Measurements from ENCODE around the gene TFAP2B.

The TFAP2B gene

DNA sequence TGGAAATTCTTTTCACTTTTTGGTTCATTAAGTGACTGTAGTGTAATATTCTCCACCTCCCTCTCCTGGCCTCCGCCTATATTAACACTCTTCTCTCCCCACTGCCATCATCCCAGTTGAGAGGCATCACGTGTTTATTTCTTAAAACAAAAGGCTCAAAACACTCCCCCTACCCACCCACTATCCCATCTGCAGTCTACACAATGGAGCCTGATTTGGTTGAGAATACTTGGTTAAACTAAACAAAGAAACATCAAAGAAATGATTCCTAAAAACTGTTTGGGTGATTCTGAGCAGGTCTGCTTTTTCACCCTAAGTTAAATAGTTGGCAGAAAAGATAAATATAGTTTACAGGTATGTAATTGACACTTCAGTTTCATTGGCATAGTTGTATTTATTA lies 5.9 kb downstream of the TFAP2B start:
- DNase-seq (ENCODE audit: low read depth, low spot score), result no peak

DNA sequence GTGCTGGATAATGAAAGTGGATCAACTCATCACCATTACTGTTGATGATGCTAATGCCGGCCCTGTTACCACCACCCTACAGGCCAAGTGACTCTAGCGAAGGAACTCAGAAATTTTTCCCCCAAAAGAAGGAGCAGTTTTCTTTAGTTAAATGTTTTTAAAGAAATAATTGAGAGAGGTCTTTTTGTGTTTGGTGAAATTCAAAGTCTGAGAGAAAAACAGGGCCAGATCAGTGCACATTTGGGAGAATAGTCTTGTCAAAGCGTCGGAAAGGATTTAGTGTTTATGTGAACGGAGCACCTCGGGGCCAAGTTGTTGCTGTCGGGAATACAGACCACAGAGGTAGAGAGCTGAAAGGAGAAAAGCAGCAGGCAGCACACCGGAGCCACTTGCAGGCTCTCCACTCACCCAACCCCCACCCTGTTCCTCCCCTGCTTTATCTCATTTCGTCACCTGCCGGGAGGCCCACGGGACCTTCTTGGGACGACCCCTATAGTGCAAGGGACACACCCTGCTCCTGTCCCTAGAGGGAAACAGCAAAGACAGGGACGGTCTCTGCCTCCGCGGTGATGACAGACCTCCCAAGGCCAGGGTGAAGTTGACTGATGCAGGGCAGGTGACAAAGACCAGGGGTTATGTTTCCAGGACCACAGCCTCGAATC lies 6.8 kb downstream of the TFAP2B start:
- DNase-seq (ENCODE audit: low read depth, low spot score), result no peak

DNA sequence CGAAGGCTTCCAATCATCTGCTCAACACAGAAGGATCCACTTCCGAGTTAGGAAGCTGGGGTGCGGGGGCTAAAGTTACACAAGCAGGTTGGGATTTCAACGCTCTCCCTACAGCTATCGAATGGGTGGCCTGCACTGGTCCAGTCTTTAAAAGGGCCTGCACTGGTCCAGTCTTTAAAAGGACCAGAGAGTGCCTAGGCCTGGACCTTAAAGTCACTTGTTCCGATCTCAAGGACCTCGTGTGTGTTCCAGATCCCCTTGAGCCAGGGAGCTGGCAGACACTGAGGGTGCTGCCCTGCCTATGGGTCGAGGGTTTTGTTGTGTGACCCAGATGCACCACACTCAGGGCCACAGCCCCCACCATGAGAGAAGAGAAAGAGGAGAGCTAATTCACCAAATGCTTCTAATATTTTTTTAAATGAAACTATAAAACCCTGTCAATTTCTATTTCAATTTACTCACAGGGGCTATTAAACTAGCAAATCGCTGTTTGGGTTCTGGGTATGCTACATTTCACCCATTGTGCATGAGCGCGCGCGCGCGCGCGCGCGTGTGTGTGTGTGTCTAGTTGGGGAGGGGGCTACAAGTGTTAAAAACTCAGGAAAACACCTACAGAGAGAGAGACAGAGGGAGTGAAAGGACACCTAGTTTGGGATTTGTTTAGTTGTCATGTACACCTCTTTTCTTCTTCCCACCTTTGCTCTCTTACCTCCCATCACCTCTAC lies 7.5 kb downstream of the TFAP2B start:
- no peak for DNase-seq (ENCODE audit: low read depth, low spot score)

DNA sequence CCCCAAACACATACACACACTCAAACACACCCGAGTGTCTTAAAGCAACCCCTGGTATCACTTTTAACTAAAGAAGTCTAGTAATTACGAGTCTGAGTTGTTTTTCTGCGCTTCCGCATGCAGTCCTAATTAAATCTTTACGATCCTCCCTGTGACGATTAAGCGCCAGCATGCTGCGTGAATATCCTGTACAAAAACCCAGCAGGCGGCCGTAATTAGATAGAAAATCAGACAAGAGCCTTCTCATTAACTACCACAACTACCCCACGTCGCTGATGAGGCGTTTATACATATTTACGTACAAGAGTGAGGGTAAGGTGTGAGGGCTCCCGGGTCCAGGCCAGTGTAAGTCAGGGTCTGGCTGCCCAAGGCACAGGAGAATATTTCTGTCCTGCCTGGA lies 8.1 kb downstream of the TFAP2B start:
- no peak for DNase-seq (ENCODE audit: low read depth, low spot score)

DNA sequence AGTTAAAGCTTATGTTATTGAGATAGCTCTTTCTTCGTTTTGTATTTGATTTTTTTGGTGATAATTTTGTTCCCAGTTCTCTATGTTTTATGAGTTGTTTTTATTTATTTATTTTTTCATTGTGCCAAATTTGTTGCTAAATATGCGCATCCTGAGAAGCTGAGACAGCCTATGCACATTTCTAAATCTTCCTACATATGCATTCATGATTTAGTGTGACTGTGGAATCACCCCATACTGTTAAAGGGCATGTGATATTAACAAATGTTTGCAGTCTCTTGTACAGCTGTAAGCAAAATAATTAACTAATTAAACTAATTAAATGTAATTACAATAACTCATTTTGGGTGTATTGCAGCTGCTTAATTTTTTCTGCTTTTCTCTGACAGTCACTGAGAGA lies 10.4 kb downstream of the TFAP2B start:
- no peak for DNase-seq (ENCODE audit: low read depth, low spot score)

DNA sequence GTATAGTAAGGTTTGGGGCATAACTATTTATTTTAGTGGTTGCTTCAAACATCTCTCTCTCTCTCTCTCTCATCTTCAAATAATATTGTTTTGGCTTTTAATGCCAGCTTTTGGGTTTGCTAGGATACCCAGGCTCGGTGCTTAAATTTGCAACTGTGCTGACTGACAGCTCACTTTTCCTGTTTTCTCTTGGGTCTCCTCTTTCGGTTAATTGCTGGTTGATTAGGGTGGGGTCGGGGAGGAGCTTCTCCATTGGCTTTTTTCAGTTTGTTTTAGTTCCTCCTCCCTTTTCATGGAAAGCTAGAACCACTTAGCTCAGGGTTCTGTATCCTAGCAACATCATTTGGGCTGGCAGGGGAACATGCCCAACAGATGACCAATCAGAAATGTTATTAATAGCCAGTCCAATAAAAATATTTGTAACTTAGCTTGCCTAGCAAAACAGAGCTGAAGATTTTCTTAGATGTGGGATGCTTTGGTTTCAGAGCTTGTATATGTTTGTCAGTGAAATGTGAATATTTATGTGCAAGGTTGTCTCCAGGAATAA lies 11.3 kb downstream of the TFAP2B start:
- no peak for DNase-seq (ENCODE audit: low read depth, low spot score)

DNA sequence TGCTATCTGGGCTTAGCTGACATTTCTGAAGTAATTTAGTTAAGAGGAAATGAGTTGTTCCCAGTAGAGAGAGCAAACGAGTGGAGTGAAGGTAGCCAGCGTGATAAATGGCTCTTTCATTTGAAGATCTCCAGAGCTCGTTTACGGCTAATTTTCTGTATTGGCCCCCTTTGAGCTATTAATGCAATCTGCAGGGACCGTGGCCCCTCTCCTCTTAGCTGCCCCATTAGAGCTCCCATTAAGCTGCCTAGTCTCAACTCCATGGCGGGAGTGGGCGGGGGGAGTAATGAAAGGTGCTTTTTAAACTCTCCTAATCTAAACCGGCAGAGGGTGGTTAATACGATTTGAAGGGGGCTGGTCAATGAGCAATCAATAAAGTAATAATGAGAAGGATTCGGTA lies 12.5 kb downstream of the TFAP2B start:
- no peak for DNase-seq (ENCODE audit: low read depth, low spot score)

DNA sequence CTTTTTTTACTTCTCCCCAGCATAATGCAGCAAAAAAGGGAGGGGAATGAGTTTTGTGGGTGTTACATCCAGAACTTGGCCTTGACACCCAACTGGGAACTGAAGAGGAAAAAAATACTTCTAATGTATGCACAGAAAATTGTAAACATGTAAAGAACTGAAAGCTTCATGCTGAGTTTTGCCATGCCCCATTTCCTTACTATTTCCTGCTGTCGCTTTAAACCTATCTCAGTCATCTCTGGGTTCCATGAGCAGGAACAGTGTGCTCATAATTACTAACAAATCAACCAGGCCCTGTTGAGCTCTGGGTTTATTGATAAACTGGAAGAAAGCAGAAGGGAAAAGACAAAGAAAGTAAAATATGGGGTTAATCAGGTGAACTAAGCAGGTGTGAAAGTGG lies 14.2 kb downstream of the TFAP2B start:
- DNase-seq (ENCODE audit: low read depth, low spot score), result no peak

DNA sequence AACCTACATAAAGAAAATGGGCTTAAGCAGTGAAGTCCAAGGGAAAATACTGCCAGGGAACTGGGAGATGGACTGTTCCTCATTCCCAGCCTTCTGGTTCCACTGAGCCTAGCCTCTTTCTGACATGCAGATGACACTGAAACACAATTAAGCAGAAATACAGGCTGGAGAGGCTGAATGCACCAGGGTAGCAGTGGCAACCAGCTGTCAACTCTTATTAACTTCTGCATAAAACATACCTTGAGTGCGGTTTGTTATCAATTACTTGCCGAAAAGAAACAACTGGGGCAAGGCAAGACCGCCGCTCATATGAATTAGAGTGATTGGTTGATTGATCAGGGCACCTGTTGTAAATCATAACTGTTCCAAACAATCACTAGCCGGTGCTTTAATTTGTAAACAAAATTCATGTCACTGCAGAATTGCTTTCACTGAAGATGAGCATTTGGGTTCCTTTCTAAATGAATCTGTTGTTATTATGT lies 16.3 kb downstream of the TFAP2B start:
- no peak for DNase-seq (ENCODE audit: low read depth, low spot score)

DNA sequence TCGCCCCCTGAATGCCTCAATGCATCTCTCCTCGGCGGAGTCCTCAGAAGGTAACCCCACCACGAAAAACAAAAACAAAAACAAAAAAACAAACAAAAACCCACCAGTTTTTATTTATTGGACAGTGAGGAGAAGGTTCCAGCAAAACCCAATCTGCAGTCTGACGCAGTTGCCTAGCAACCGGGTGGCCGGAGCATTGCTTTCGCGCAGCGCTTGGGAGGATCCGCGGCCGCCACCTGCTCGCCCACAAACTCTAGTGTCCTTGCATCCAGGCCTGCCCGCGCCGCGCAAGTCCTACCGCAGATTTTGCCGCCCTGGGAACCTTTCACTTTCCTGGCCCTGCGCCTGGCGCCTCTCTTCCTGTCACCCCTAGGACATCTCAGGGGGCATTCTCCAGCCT lies 17.6 kb downstream of the TFAP2B start:
- no peak for DNase-seq (ENCODE audit: low read depth, low spot score)

DNA sequence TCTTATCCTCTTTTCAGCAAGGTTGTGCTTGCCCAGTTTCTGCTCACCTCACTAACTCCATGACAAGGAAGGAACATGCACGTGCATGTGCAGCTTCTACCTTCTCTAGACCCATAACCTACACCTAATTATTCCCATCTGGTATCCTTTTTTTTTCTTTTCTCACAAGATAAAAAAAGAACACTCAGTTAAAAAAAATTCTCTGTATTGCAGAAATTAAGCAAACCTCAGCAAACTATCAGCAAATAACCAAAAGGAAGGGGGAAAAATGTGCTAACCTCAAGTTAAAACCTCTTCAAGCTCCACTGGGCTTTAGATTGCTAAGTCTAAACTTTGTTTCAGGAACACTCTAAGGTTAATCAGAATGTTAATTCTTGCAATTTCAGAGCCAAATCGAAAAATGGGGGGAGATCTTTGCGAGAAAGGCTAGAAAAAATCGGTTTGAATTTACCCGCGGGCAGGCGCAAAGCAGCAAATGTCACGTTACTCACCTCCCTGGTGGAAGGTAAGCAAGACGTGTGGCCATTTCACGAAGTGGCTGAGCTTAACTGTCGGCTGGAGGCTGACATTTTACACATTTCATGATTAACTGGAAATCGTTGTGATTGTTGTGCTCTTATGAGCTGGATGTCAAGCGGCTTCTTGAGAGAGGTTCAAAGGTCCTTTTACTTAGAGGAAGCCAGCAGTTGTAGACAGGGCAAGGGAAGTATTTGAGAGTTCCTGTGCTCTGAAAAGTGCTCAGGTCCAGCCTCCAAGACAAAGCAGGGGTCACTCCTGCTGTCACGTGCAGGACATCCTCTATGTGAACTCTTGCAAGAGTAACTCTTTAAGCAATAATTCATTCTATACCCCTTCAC lies 19.1 kb downstream of the TFAP2B start:
- no peak for DNase-seq (ENCODE audit: low read depth, low spot score)

DNA sequence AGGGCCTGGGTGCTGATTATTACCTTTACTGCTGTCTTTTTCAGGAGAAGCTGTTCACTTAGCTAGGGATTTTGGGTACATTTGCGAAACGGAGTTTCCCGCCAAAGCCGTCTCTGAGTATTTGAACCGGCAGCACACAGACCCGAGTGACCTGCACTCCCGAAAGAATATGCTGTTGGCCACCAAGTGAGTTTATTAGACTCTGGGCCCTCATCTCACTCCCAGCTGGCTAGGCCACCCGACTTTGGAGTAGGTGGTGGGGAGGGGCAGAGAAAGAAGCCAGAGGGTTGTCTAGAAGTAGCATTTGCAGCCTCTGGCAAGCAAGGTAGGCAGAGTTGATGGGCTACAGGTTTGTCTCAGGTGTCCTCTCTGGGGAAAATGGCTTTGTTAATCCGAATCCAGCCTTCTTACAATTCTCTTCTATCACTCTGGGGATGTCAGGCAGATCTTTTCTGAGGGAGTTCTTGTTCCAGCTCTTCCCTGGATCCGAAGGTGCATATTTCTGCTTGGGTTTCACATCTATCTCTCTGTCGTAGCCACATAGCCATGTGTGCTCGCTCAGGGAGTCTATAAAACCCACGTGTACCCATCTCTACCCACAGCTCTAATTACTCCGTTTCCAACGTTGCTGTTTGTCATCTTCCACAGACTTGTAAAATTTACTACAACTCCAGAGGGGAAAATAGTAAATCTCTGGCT lies 21.6 kb downstream of the TFAP2B start:
- DNase-seq (ENCODE audit: low read depth, low spot score), result no peak

DNA sequence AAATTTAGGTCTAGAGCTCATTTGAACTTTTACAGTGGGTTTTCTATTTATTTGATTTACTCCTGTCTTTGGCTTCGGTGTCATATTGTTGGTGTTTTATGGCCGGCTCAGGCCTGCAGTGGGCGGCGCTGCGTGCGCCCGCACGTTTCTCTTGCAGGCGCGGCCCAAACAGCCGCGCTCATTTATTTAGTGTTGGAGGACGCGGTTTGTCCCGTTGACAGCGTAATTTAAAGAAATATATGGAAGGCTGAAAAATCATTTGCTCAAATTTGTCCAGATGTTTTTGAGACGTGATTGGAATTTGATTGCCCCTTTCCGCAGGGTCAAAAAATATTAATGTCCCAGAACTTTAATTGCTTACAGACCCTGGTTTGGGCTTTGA lies 22.1 kb downstream of the TFAP2B start:
- no peak for DNase-seq (ENCODE audit: low read depth, low spot score)

DNA sequence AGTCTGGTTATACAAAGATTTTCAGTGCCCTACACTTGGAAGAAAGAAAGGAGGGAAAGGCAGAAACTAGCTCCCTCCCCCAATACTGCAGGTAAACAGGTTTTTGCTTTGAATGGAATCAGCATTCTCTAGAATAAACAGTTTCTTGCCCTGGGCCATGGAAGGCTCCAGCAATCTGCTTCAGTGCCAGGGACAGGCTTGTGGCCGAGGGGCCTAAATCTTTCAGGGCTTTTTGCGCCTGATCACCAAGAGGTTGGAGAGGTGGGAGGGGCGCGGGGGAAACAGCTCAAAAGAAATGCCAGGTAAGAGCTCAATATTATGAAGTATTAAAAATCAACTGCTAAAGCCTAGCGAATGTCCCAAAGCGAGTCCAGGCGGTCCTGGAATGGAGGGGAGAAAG lies 23.8 kb downstream of the TFAP2B start:
- no peak for DNase-seq (ENCODE audit: low read depth, low spot score)

DNA sequence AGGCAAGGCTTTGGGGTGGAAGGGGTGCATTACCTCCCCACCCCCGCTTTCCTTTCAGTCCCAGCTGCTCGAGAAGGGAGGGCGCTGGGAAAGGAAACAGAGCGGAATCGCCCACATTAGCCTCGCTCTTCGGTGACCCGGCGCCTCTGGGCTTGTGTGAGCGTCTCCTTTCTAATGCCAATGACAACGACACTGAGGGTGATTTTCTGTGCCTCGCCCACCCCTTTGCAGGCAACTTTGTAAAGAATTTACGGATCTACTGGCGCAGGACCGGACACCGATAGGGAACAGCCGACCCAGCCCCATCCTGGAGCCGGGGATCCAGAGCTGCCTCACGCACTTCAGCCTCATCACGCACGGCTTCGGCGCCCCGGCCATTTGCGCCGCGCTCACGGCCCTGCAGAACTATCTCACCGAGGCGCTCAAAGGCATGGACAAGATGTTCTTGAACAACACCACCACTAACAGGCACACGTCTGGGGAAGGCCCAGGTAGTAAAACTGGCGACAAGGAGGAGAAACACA lies 24.3 kb downstream of the TFAP2B start:
- no peak for DNase-seq (ENCODE audit: low read depth, low spot score)

DNA sequence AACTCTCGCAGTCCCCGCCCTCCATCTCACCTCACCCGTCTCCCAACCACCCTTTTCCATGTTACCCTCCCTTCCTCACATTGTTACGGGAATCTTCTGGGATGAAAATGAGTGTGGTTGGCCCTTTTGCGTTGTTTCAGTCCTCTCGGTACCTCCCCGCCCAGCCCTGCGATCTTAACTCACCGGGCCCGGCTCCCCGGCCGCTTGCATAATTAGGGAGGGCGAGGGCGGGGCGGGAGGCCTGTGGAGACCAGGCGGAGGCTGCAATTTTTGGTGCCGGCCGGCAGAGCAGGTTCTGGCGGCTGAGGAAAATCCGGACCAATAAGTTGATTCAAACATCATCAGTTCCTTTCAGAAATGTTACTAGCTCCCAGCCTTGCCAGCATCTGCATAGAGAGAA lies 25.2 kb downstream of the TFAP2B start:
- DNase-seq (ENCODE audit: low read depth, low spot score), result no peak

DNA sequence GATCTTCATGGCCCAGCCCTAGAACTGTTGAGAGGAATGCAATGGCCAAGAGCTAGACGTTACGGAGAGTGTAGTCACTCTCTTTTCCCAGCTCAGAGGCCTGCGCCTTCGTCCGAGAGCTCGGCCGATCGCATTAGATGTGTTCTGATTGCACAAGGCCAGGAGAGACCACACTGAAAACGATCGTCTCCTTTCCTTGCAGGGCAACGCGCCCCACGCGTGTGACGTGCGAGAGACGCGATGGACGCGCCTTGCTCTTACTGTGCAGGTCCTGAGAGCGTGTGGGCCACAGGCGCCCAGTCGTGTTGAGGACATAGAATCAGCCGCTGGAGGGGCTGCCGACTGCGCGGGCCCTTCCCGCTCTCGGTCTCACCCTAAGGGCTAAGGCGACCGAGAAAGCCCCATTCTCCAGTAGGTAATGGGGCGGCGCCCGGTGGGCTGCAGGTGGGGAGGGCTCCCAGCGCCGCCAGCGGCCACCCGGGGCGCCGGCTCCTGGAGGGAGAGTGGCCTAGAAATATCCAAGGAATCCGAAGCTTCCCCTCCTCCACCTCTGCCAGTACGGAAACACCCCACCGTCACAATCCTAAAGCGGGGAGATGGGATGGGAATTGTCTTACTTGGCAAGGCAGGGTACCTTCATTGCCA lies 26.9 kb downstream of the TFAP2B start:
- DNase-seq (ENCODE audit: low read depth, low spot score), result no peak

DNA sequence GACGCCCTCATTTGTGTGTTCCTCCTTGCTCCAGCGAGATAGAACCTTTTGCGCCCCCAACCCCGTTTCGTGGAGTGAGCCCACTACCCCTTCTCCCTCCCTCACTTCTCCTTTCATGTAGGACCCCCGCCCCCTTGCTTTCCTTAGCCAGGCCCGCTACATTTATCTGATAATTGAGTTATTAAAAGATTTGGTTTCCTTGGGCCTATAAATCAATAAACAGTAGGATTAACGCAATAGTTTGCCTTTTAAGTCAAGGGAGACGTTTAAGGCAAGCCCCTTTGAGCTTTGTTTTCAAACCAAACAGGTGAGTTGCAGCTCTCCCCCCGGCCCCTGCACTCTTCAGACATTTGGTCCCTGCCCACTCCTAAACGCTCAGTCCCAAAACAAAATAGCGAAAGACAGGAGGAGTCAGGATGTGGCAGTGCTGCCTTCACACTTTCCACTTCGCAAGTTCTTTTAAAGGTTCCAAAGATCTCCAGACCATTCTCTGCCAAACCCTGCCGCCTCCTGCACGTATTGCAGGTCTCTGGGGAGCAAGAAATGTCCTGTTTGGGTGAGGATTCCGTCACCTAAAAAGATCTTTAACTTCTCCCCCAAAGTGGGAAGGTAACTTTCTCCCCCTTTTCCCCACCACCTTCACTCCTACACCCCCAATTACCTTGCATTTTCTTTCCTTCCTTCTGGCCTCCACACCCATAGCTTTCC lies 27.6 kb downstream of the TFAP2B start:
- DNase-seq (ENCODE audit: low read depth, low spot score), result no peak

DNA sequence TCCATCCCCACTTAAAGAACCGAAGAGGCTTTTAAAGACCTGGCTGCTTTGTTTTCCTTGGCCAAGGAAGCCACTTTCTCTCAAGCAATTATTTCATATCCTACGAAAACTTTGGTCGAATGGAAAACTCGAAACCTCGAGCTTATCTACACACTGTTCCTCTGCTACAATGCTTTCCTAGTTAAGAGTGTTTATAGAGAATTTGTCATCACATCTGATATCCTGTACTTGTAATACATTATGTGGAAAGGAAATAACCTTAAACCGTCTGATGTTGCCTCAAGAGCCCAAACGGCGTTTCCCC lies 28.1 kb downstream of the TFAP2B start:
- DNase-seq (ENCODE audit: low read depth, low spot score), result no peak

DNA sequence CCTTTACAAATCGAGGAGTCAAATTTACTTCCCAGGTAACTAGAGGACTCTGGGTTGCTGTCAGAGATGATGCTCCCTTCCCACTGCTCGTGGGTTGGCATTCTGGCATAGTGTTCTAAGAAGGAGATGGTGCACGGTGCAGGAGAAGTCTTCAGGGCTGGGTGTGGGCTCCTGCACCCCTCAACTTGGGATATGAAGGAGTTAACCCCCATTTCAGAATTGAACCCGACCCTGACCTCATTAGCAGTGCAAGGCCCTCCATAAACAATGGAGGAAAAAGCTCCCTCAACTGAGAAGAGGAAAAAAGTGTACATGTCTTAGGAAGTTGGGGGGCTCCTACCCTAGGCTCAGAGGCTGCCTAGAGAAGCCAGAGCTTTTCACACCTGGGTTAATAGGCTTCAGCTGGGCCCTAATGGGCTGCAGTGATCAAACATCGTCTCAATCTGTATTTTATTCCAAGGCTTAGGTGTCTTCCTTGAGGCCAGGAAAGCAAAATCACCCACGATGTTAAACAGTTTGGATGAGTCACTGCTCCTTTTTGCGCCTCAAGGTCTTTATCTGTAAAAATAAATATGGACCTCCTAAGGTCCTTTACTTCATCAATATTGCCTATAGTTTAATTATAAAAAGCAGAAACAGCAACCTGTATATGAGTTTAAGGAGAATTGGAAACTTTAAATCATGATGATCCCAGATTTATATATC lies 29.4 kb downstream of the TFAP2B start:
- DNase-seq (ENCODE audit: low read depth, low spot score), result no peak

Measured in activated naive CD8-positive, alpha-beta T cell treated with anti-CD3 and anti-CD28 coated beads, Interleukin-2, amount 50 U/mL, for 16 hours (primary cell).